DND-41 (cell line): ENCODE results near the gene TOR1B.

Experiments used
- EZH2 ChIP-seq: IDR thresholded peaks from 3 replicates; pipeline ENCODE4 v1.6.1; 2012; ENCODE audit warnings: borderline replicate concordance, low read depth, mild to moderate bottlenecking, moderate library complexity, low read length, inconsistent platforms; ENCODE audit not compliant: severe bottlenecking
- TF ChIP-seq, protein P1 (sequence below): IDR thresholded peaks from 2 replicates; pipeline ENCODE4 v1.5.1; 2012; ENCODE audit warnings: borderline replicate concordance, low read length, moderate library complexity, mild to moderate bottlenecking; ENCODE audit not compliant: poor library complexity, severe bottlenecking; ENCODE audit errors: extremely low read depth

DNA sequence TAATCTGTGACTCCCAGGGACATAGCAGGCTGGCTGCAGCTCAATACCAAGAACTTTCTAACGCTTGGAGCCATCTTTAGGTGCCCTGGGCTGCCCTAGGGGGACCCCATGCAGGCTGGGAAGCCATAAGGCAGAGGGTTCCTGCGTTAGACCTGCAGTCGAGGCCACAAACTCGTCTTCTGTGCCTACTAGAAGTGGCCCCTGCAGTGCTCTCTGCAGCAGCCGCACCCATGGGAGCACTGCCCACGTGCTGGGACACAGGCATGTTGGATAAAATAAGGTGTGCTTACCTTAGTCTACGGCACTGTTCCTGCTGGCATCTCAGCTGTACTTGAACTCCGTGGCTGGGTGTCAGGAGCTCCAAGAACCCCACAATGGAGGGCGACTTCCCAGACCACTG lies 9.4 kb downstream of the TOR1B start:
- TF ChIP-seq, protein P1, sequence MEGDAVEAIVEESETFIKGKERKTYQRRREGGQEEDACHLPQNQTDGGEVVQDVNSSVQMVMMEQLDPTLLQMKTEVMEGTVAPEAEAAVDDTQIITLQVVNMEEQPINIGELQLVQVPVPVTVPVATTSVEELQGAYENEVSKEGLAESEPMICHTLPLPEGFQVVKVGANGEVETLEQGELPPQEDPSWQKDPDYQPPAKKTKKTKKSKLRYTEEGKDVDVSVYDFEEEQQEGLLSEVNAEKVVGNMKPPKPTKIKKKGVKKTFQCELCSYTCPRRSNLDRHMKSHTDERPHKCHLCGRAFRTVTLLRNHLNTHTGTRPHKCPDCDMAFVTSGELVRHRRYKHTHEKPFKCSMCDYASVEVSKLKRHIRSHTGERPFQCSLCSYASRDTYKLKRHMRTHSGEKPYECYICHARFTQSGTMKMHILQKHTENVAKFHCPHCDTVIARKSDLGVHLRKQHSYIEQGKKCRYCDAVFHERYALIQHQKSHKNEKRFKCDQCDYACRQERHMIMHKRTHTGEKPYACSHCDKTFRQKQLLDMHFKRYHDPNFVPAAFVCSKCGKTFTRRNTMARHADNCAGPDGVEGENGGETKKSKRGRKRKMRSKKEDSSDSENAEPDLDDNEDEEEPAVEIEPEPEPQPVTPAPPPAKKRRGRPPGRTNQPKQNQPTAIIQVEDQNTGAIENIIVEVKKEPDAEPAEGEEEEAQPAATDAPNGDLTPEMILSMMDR = no peak
- no peak for TF ChIP-seq EZH2
